ENCODE results near the gene PRDM4. TPM values are rescaled to one million over a fixed set of nuclear protein-coding genes. Genes with fewer than 3 reads are reported as not detected.
"Not testable (repeated sequence)": the region's sequence is repeated elsewhere in the genome, so short reads cannot be mapped to it uniquely, and the experiment has no call there.

The PRDM4 gene
- polyA plus RNA-seq, 10 donors, result 14.7 to 21.0 (median 17.9) TPM

DNA sequence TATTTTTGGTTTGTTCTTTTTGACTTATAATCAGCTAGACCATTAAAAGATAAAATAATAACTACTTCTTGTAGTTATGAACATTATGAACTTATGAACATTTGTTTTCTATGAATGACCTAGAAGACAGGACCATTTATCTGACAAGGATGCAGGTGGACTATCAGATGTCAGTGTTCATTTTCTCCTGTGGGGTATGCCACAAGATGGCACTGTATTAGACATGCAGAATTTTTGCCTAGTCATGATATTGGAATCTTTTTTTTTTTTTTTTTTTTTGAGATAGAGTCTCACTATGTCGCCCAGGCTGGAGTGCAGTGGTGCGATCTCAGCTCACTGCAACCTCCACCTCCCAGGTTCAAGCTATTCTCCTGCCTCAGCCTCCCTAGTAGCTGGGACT, 65.2 kb downstream of the PRDM4 start:
- DNase-seq, result not testable (repeated sequence)

GRCh38 chr12:107685360-107686248, 75.3 kb downstream of the PRDM4 start, which contains the start of gene PWP1:
Gene PWP1, plus strand, starts transcription at chr12:107685799. Its CDS starts 101 bp downstream, at chr12:107685900.
- peak; percentile 96 to 99 (median 99) for DNase-seq

DNA sequence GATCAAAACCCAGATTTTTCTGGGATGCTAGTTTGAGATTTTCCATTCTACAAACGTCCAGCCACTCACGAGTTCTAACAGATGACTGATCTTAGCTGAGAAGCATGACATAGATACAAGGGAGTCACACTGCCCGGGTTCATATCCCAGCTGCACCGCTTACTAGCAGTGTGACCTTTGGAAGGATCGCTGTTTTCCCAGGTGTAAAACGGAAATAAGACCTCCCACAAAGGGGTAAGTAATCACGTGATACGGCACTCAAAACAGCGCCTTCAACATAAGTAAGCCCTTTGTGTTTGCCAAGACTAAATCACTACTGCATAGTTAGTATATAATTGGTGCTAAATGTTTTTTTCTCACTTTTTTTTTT, 76.0 kb downstream of the PRDM4 start:
- peak; percentile 41 to 66 (median 56) for DNase-seq

GRCh38 chr12:107684029-107684795, 76.7 kb downstream of the PRDM4 start:
- peak; percentile 36 to 44 (median 38) for DNase-seq

Other genes starting within 250 kb of the PRDM4 start
- 10 to 100 TPM; 31.4 to 40.2 (median 35.4) TPM for gene PWP1, start 75.3 kb downstream of the PRDM4 start, polyA plus RNA-seq (ENCODE audit: insufficient read length in 10 of 10)
- gene ASCL4, start 13.6 kb upstream of the PRDM4 start, polyA plus RNA-seq (ENCODE audit: insufficient read length in 10 of 10), result 1 to 10 TPM in 1 of 10 donors, under 1 TPM in 1, not detected in 8; 0.58 to 2.3 TPM